WTC11 (cell line): ENCODE results near the gene DYNC1I1. TPM values are rescaled to one million over a fixed set of nuclear protein-coding genes. Genes with fewer than 3 reads are reported as not detected.

Source experiments
- ATAC-seq: fragments of 200-7000 bp; cut with Tn5 transposase; 2 replicates; pipeline ENCODE4 v1.10.0; 2021; ENCODE audit warnings: mild to moderate bottlenecking, moderate library complexity
- CTCF ChIA-PET: fragments of 300-600 bp; sonication (Branson Sonifier 250); formaldehyde crosslinking; loops from one replicate; lab custom pipeline; 2021; ENCODE audit warnings: antibody characterized with exemption; lab: Charles Lee
- POLR2A ChIA-PET: fragments of 350-600 bp; sonication (Branson Sonifier 250); formaldehyde crosslinking; loops from one replicate; lab custom pipeline; 2021; ENCODE audit warnings: antibody characterized with exemption; lab: Charles Lee
- DNase-seq: peaks from one replicate; pipeline ENCODE4 v3.0.0; 2021; ENCODE audit warnings: low spot score
- H3K27ac Mint-ChIP-seq: 2 replicates; pipeline ENCODE4 v1.8.0; 2021; ENCODE audit warnings: mixed read lengths
- H3K27me3 Mint-ChIP-seq: 2 replicates; pipeline ENCODE4 v1.8.0; 2021; ENCODE audit warnings: low read depth, mild to moderate bottlenecking, moderate library complexity, mixed read lengths
- H3K36me3 Mint-ChIP-seq: 2 replicates; pipeline ENCODE4 v1.8.0; 2021; ENCODE audit warnings: mixed read lengths
- H3K4me1 Mint-ChIP-seq: 2 replicates; pipeline ENCODE4 v1.8.0; 2022; ENCODE audit warnings: mixed read lengths
- H3K4me3 Mint-ChIP-seq: 2 replicates; pipeline ENCODE4 v1.8.0; 2021; ENCODE audit warnings: mild to moderate bottlenecking, moderate library complexity, mixed read lengths
- H3K9me3 Mint-ChIP-seq: 2 replicates; pipeline ENCODE4 v1.8.0; 2021; ENCODE audit warnings: mixed read lengths
- ATF3 ChIP-seq: sonication (generic); formaldehyde crosslinking; conservative IDR thresholded peaks from 2 replicates; pipeline ENCODE4 v1.8.1; 2022; ENCODE audit warnings: mild to moderate bottlenecking, missing genetic modification reagents
- CREM ChIP-seq: sonication (generic); formaldehyde crosslinking; IDR thresholded peaks from 2 replicates; pipeline ENCODE4 v1.8.1; 2022; ENCODE audit warnings: mild to moderate bottlenecking, missing genetic modification reagents, moderate library complexity
- GRHL2 ChIP-seq: fragments of 250-450 bp; sonication (Bioruptor Pico); IDR thresholded peaks from 2 replicates; pipeline ENCODE4 v1.8.0; 2022; ENCODE audit warnings: mild to moderate bottlenecking, moderate library complexity; ENCODE audit not compliant: insufficient replicate concordance, severe bottlenecking
- JUN ChIP-seq: sonication (generic); formaldehyde crosslinking; IDR thresholded peaks from 2 replicates; pipeline ENCODE4 v1.8.0; 2023; ENCODE audit warnings: mild to moderate bottlenecking, missing genetic modification reagents
- MXD4 ChIP-seq: fragments of 250-450 bp; sonication (Bioruptor Pico); IDR thresholded peaks from 2 replicates; pipeline ENCODE4 v1.8.0; 2021; ENCODE audit warnings: mild to moderate bottlenecking, moderate library complexity, borderline replicate concordance
- NR1H2 ChIP-seq: sonication (generic); formaldehyde crosslinking; IDR thresholded peaks from 2 replicates; pipeline ENCODE4 v1.9.0; 2021; ENCODE audit warnings: mild to moderate bottlenecking, moderate library complexity, missing genetic modification reagents
- PRRX2 ChIP-seq: fragments of 250-450 bp; sonication (Bioruptor Pico); IDR thresholded peaks from 2 replicates; pipeline ENCODE4 v1.8.0; 2021; ENCODE audit warnings: mild to moderate bottlenecking
- SMAD4 ChIP-seq: sonication (generic); formaldehyde crosslinking; IDR thresholded peaks from 2 replicates; pipeline ENCODE4 v1.8.0; 2022; ENCODE audit warnings: mild to moderate bottlenecking, missing genetic modification reagents
- SOX15 ChIP-seq: fragments of 250-450 bp; sonication (Bioruptor Pico); IDR thresholded peaks from 2 replicates; pipeline ENCODE4 v1.9.0; 2021; ENCODE audit warnings: mild to moderate bottlenecking
- USF1 ChIP-seq: sonication (generic); formaldehyde crosslinking; IDR thresholded peaks from 2 replicates; pipeline ENCODE4 v1.8.0; 2022; ENCODE audit warnings: mild to moderate bottlenecking, missing genetic modification reagents
- USF2 ChIP-seq: sonication (generic); formaldehyde crosslinking; IDR thresholded peaks from 2 replicates; pipeline ENCODE4 v1.8.1; 2023; ENCODE audit warnings: mild to moderate bottlenecking, missing genetic modification reagents, moderate library complexity
- ZBTB21 ChIP-seq: sonication (generic); formaldehyde crosslinking; IDR thresholded peaks from 2 replicates; pipeline ENCODE4 v1.8.1; 2023; ENCODE audit warnings: mild to moderate bottlenecking, missing genetic modification reagents, borderline replicate concordance
- ZNF219 ChIP-seq: sonication (generic); formaldehyde crosslinking; IDR thresholded peaks from 2 replicates; pipeline ENCODE4 v1.8.0; 2023; ENCODE audit warnings: missing genetic modification reagents, mild to moderate bottlenecking, borderline replicate concordance
- total RNA-seq: library from RNA; stranded (reverse); gene quantifications from 3 replicates; pipeline ENCODE4 v1.2.3, GENCODE V29; 2021
- TF ChIP-seq, protein P1 (sequence below): sonication (generic); formaldehyde crosslinking; IDR thresholded peaks from 2 replicates; pipeline ENCODE4 v1.8.0; 2022; ENCODE audit warnings: mild to moderate bottlenecking, missing genetic modification reagents
- TF ChIP-seq, protein P2 (sequence below): fragments of 250-450 bp; sonication (Bioruptor Pico); IDR thresholded peaks from 2 replicates; pipeline ENCODE4 v1.9.0; 2021; ENCODE audit warnings: mild to moderate bottlenecking, borderline replicate concordance
- TF ChIP-seq, protein P3 (sequence below): fragments of 250-450 bp; sonication (Bioruptor Pico); IDR thresholded peaks from 2 replicates; pipeline ENCODE4 v2.1.2; 2022; ENCODE audit warnings: mild to moderate bottlenecking, moderate library complexity
- TF ChIP-seq, protein P4 (sequence below): sonication (generic); formaldehyde crosslinking; IDR thresholded peaks from 2 replicates; pipeline ENCODE4 v1.8.1; 2022; ENCODE audit warnings: mild to moderate bottlenecking, moderate library complexity, missing genetic modification reagents
- TF ChIP-seq, protein P5 (sequence below): sonication (generic); formaldehyde crosslinking; IDR thresholded peaks from 2 replicates; pipeline ENCODE4 v1.8.1; 2023; ENCODE audit warnings: mild to moderate bottlenecking, moderate library complexity, missing genetic modification reagents

Gene DYNC1I1
- total RNA-seq, 1 experiment from 2014 or later, result 2.8 TPM

- TF ChIP-seq, protein P1, sequence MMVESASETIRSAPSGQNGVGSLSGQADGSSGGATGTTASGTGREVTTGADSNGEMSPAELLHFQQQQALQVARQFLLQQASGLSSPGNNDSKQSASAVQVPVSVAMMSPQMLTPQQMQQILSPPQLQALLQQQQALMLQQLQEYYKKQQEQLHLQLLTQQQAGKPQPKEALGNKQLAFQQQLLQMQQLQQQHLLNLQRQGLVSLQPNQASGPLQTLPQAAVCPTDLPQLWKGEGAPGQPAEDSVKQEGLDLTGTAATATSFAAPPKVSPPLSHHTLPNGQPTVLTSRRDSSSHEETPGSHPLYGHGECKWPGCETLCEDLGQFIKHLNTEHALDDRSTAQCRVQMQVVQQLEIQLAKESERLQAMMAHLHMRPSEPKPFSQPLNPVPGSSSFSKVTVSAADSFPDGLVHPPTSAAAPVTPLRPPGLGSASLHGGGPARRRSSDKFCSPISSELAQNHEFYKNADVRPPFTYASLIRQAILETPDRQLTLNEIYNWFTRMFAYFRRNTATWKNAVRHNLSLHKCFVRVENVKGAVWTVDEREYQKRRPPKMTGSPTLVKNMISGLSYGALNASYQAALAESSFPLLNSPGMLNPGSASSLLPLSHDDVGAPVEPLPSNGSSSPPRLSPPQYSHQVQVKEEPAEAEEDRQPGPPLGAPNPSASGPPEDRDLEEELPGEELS, result no peak
- TF ChIP-seq, protein P2, sequence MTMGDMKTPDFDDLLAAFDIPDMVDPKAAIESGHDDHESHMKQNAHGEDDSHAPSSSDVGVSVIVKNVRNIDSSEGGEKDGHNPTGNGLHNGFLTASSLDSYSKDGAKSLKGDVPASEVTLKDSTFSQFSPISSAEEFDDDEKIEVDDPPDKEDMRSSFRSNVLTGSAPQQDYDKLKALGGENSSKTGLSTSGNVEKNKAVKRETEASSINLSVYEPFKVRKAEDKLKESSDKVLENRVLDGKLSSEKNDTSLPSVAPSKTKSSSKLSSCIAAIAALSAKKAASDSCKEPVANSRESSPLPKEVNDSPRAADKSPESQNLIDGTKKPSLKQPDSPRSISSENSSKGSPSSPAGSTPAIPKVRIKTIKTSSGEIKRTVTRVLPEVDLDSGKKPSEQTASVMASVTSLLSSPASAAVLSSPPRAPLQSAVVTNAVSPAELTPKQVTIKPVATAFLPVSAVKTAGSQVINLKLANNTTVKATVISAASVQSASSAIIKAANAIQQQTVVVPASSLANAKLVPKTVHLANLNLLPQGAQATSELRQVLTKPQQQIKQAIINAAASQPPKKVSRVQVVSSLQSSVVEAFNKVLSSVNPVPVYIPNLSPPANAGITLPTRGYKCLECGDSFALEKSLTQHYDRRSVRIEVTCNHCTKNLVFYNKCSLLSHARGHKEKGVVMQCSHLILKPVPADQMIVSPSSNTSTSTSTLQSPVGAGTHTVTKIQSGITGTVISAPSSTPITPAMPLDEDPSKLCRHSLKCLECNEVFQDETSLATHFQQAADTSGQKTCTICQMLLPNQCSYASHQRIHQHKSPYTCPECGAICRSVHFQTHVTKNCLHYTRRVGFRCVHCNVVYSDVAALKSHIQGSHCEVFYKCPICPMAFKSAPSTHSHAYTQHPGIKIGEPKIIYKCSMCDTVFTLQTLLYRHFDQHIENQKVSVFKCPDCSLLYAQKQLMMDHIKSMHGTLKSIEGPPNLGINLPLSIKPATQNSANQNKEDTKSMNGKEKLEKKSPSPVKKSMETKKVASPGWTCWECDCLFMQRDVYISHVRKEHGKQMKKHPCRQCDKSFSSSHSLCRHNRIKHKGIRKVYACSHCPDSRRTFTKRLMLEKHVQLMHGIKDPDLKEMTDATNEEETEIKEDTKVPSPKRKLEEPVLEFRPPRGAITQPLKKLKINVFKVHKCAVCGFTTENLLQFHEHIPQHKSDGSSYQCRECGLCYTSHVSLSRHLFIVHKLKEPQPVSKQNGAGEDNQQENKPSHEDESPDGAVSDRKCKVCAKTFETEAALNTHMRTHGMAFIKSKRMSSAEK (CRISPR knock-in tag), result no peak
- TF ChIP-seq ZNF219, result no peak
- TF ChIP-seq, protein P3, sequence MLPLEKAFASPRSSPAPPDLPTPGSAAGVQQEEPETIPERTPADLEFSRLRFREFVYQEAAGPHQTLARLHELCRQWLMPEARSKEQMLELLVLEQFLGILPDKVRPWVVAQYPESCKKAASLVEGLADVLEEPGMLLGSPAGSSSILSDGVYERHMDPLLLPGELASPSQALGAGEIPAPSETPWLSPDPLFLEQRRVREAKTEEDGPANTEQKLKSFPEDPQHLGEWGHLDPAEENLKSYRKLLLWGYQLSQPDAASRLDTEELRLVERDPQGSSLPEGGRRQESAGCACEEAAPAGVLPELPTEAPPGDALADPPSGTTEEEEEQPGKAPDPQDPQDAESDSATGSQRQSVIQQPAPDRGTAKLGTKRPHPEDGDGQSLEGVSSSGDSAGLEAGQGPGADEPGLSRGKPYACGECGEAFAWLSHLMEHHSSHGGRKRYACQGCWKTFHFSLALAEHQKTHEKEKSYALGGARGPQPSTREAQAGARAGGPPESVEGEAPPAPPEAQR, result no peak
- TF ChIP-seq CREM (CRISPR knock-in tag), result no peak
- no peak for TF ChIP-seq USF1 (CRISPR knock-in tag)
- TF ChIP-seq ATF3 (CRISPR knock-in tag), result no peak
- TF ChIP-seq, protein P4, sequence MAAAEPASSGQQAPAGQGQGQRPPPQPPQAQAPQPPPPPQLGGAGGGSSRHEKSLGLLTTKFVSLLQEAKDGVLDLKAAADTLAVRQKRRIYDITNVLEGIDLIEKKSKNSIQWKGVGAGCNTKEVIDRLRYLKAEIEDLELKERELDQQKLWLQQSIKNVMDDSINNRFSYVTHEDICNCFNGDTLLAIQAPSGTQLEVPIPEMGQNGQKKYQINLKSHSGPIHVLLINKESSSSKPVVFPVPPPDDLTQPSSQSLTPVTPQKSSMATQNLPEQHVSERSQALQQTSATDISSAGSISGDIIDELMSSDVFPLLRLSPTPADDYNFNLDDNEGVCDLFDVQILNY (CRISPR knock-in tag), result no peak
- TF ChIP-seq, all 79 proteins: peak for 0
Measured at GRCh38 chr7:95811846-95812445, 39.6 kb downstream of the DYNC1I1 start (continued).

- CTCF ChIA-PET, result interaction anchor here (3.9 kb wide), 1 partner anchor 27 kb away, joined by 15 read pairs; no protein-coding TSS in a partner anchor
- Mint-ChIP-seq H3K4me1 (no peaks in the 10 kb centered on the region), H3K9me3 (no peaks in the 10 kb centered on the region), H3K27ac (no peak overlapping the region), H3K4me3 (no peak overlapping the region), H3K27me3 (no peaks in the 10 kb centered on the region; the same call in 1 of the 2 replicates), H3K36me3 (no peaks in the 10 kb centered on the region)
- TF ChIP-seq MXD4 (no peak), USF1 (CRISPR knock-in tag) (no peak), ZBTB21 (no peak), JUN (CRISPR knock-in tag) (no peak), USF2 (CRISPR knock-in tag) (no peak), SOX15 (CRISPR knock-in tag) (no peak), PRRX2 (CRISPR knock-in tag) (no peak), NR1H2 (no peak), SMAD4 (CRISPR knock-in tag) (no peak), GRHL2 (CRISPR knock-in tag) (no peak)
- TF ChIP-seq, protein P5, sequence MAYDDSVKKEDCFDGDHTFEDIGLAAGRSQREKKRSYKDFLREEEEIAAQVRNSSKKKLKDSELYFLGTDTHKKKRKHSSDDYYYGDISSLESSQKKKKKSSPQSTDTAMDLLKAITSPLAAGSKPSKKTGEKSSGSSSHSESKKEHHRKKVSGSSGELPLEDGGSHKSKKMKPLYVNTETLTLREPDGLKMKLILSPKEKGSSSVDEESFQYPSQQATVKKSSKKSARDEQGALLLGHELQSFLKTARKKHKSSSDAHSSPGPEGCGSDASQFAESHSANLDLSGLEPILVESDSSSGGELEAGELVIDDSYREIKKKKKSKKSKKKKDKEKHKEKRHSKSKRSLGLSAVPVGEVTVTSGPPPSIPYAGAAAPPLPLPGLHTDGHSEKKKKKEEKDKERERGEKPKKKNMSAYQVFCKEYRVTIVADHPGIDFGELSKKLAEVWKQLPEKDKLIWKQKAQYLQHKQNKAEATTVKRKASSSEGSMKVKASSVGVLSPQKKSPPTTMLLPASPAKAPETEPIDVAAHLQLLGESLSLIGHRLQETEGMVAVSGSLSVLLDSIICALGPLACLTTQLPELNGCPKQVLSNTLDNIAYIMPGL, result no peak
- DNase-seq, result no peak
- no peak for ATAC-seq
- POLR2A ChIA-PET, result no interaction called here
Measured at GRCh38 chr7:95814721-95815120, 42.4 kb downstream of the DYNC1I1 start.
